Measurements from ENCODE around the gene RABGAP1.
"Not testable (repeated sequence)": the region's sequence is repeated elsewhere in the genome, so short reads cannot be mapped to it uniquely, and the experiment has no call there.

The RABGAP1 gene

DNA sequence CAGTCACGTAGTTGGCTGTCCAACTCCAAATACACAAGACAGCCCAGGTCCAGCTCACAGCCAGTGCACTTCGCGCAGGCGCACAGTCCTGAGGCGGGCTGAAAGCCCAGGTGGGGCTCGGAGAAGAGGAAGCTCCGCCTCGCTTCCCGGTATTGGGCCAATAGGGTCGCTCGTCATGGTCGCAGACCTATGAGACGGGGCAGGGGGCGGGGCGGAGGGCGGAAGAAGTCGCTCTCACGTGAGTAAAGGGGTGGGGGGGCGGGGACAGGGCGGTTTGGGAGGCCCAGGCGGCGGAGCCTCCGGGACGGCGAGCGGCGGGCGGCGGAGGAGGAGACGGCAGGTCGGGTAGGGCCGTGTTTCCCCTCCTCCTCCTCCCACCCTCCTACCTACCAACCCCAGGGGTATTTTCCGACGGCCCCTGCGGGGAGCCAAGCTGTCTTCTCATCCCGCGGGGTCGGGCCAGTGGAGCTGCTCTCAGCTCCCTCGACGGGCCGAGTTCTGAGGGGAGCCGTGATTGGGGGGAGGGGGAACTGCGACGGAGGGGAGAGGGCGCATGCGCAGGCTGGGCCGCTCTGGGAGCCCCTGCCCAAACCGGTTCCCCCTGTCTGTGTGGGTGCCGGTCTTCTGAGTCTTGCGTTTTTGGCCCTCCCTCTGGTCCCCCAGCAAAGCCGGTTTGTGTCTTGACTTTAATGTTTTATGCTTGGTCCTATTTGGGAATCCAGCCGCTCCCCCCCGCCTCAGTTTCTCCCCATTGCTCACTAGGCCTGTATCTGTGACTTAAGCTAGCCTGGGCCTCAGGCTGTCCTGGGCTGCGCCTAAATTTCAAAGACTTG, at the start of gene RABGAP1:
RABGAP1 (plus strand) TSS at position 272 of the 833 bp plus-strand sequence. CDS start 16,040 bp downstream, outside the sequence.
- DNase-seq, result peak; percentile 97

GRCh38 chr9:122897969-122898368, 42.9 kb upstream of the RABGAP1 start:
- no peak for DNase-seq

DNA sequence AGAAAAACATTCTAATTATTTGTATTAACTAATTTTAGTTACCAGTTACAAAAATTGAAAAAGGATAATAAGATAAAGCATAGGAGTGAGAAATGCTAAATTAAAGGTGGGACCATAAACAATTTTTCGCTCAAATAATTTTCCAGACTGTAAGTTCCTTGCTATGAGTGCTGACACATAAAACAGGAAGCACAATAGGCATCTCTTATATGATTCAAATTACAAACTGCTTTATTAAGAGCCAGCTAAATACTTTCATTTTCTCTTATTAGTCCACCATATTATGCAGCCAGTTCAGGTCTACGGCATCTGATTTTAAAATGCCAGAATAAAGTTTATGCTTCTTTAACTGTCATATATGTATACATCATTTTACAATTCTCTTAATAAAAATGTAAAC, 40.0 kb upstream of the RABGAP1 start:
- no peak for DNase-seq

GRCh38 chr9:122904466-122904822, 36.4 kb upstream of the RABGAP1 start:
- DNase-seq, result peak; percentile 46

DNA sequence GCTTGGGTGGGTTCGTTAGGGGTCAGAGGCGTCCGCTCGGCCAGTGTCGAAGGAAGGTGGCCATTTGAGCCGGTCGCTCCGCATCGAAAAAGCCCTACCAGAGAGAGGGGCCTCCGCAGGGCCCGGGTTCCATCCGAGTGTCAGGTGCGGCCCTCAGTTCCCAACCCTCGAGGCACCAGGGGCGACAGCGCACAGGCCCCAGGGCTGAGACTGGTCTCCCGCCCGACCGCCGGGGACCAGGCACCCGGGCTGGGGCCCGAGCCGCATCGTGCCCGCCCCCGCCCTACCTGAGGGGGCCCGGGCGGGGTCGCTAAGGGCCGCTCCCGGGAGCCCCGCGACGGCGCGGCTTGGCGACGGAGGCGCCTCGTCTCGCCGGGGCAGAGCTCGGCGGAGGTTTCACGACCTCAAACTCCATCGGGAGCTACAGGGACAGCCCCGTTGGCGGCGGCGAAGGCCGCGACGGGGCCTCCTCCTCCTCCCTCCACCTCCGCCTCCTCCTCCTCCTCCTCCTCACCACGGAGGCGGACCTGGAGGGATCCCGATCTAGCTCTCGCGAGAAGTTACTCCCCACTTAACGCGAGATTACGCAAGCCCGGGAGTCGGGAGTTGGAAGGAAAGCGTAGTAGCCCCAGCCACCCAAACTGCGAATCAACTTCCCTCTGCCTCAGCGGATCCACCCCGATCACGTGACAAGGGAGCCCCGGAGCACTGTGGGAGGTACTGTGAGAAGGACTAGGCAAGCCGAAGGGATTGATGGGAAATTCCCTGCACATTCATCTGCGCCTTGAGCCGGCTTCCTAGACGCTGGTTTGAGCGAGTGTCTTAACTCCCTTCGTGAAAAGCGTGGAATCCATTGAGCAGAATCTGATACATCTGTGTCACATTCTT, 35.8 kb upstream of the RABGAP1 start, which contains the start of gene RC3H2:
RC3H2 (minus strand) TSS at position 537 of the 888 bp plus-strand sequence. CDS start 7,850 bp downstream, outside the sequence.
- peak; percentile 99 for DNase-seq

DNA sequence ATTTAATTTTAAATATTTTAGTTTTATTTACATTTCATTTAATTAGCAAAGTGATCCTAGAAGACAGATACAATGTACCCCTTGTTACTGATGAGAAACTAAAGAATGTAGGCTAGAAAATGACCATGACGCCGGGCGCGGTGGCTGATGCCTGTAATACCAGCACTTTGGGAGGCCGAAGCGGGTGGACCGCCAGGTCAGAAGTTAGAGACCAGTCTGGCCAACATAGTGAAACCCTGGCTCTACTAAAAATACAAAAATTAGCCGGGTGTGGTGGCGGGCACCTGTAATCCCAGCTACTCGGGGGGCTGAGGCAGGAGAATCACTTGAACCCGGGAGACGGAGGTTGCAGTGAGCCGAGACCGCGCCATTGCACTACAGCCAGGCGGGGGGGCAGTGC, 34.7 kb upstream of the RABGAP1 start:
- DNase-seq, result not testable (repeated sequence)

GRCh38 chr9:122912671-122912963, 28.2 kb upstream of the RABGAP1 start:
- no peak for DNase-seq

GRCh38 chr9:122912964-122913673, 27.7 kb upstream of the RABGAP1 start, which contains the start of gene ZBTB6:
ZBTB6 (minus strand) TSS chr9:122913323; CDS start chr9:122912072, 1,251 bp downstream.
- DNase-seq, result peak; percentile 87

GRCh38 chr9:122918310-122918709, 22.5 kb upstream of the RABGAP1 start:
- DNase-seq, result no peak

DNA sequence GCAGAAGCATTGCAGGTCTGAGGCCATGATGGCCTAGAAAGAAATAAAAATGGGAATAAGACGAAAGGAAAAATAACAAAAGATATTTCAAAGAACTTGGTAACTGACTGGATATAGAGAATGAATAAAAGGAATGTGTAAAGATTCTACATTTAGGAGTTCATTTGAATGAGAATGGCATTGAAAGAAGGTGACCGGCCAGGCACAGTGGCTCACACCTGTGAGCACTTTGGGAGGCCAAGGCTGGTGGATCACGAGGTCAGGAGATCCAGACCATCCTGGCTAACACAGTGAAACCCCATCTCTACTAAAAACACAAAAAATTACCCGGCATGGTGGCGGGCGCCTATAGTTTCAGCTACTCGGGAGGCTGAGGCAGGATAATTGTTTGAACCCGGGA, 18.1 kb upstream of the RABGAP1 start:
- DNase-seq, result no peak

DNA sequence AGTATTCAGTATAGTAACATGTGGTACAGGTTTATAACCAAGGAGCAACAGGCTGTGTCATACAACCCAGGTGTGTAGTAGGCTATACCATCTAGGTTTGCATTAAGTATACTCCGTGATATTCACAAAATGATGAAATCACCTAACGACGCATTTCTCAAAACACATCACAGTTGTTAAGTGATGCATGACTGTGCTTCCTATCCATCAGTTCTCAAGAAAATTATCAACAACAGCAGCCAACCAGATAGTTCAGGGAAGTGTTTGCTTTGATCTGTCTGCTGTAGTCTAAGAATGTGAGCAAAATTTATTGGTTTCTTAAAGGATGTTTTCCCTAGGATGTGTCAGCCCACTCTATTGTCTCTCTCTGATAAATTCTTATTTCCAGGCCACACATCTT, 16.9 kb upstream of the RABGAP1 start:
- DNase-seq, result no peak

GRCh38 chr9:122929796-122930354, 10.9 kb upstream of the RABGAP1 start:
- DNase-seq, result no peak

GRCh38 chr9:122930541-122931225, 10.1 kb upstream of the RABGAP1 start:
- no peak for DNase-seq

- DNase-seq, result peak; percentile 90
These were observed 9.3 kb upstream of the RABGAP1 start, which contains the start of gene ZBTB26 for GRCh38 chr9:122931226-122932121. ZBTB26 (minus strand) TSS chr9:122931512; CDS start chr9:122919934, 11,578 bp downstream.

- no peak for DNase-seq
These were observed 4.4 kb upstream of the RABGAP1 start for GRCh38 chr9:122936464-122936863.

GRCh38 chr9:122936883-122937282, 3.9 kb upstream of the RABGAP1 start:
- DNase-seq, result no peak

DNA sequence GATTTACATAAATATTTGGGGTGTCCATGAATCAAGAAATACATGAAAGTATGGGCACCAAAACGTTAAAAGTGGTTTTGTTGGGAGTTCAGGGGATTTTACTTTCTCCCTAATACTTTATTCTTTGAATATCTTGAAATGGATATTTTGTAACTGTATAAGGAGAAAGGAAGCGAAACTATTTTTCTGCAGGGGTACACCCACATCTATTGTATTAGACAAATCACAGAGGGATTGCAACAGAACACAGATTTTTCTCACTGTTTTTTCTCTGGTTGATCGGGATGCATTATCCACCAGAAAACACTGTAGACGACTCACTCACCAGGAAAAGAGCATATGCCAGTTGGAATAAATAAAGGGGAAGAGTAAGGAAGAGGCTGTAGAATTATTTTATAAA, 1.2 kb upstream of the RABGAP1 start:
- no peak for DNase-seq

DNA sequence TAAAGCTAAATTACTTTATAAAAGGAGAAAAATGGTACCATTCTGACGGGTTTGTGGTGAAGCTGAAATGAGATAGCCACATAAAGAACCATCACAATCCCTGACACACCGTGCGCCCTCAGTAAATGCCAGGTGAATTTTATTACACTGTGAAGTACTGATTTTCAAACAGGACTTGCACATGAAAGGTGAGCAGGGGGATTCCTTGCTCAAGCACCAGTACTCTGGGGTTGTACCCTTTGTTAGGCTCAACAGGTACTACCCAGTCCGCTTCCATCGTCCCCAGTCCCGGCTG, 419 bp upstream of the RABGAP1 start:
- no peak for DNase-seq

DNA sequence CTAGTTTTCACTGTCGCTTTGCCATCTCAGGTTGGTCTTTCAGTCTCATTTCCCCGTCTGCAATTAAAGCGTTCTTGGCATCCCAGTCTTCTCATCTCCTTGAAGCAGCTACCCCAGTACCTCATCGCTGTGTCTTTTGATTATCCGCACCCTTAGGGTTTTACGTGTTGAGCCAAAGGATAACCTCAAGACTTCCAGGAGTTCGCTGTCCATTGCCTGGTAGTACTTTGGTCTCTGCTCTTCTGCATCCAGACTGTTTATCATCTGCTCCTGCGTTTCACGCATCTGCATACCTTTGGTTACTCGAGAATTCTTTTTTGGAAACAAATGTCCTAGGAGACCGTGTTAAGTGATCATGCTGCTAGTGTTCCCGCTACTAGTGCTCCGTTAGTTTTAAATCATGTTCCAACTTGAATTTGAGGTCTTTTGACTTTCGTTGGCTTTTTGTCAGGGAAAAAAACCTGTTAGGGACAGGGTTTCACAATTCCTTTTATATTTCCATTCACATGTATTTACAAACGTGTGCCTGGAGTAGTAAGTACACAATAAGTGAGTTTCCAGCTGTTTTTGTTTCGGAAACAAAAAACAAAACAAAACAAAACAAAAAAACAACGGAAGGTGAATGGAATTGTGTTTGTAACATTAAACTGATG, 888 bp downstream of the RABGAP1 start:
- no peak for DNase-seq

Data from NCI-H1092 treated with DMSO at 0.1 percent for 48 hours (cell line).